ENCODE measurements around the gene HINT3.

Gene HINT3

DNA sequence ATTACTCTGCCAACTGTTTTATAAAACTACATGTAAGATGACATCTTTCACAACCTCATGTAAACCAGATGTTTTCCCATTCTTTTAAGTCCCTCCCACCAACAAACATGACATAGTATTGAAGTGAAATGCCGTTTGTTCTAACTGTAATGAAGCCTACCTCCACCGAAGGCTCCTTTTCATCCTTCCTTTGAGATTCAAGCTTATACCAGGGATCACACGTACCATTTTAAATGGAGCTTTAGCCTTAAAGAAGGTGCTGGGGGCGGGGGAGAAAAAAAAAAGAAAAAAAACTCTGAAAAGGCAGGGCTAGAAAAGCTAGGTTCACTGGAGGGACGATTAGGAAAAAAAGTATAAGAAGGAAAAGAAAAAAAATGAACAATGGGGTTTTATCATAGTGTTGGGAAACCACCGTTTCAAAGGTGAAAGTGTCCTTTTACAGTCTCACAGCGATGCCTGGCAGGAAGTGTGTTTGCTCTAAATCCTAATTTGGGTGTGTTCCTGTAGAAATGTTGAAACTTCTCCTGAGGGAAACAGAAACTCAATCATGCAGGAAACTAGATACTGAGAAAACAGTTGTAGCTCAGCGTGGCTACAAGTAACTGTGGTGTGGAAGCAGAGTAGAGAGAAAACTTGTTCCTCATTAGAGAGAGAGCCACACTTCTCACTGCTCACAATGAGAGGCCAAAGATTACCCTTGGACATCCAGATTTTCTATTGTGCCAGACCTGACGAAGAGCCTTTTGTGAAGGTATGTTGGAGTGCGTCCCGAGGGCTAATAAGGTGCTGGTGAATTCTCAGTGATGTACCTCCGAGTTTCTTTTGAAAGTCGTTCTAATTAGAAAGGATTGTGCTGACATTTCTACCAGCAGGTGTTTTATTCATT is 37.6 kb upstream of the HINT3 start:
- H3K9ac ChIP-seq (ENCODE audit: low read depth, low read length, poor library complexity, severe bottlenecking) = peak overlapping the region; percentile 69
- H3K4me1 ChIP-seq (ENCODE audit: insufficient read depth, low read length, poor library complexity, severe bottlenecking) = peaks cover 33% of the 10 kb centered on the region
- H2AFZ ChIP-seq (ENCODE audit: low read length) = peak overlapping the region; percentile 52
- H3K79me2 ChIP-seq (ENCODE audit: insufficient read depth, low read length) = no peaks in the 10 kb centered on the region
- H3K9me2 ChIP-seq (replicated peaks; ENCODE audit: low read depth, low read length) = no peaks in the 10 kb centered on the region
- no peaks in the 10 kb centered on the region for H3K27me3 ChIP-seq (ENCODE audit: insufficient read depth, low read length, poor library complexity, severe bottlenecking)
- peak overlapping the region; percentile 71 for H3K4me3 ChIP-seq (ENCODE audit: low read length, poor library complexity, severe bottlenecking)
- TF ChIP-seq, protein P1, sequence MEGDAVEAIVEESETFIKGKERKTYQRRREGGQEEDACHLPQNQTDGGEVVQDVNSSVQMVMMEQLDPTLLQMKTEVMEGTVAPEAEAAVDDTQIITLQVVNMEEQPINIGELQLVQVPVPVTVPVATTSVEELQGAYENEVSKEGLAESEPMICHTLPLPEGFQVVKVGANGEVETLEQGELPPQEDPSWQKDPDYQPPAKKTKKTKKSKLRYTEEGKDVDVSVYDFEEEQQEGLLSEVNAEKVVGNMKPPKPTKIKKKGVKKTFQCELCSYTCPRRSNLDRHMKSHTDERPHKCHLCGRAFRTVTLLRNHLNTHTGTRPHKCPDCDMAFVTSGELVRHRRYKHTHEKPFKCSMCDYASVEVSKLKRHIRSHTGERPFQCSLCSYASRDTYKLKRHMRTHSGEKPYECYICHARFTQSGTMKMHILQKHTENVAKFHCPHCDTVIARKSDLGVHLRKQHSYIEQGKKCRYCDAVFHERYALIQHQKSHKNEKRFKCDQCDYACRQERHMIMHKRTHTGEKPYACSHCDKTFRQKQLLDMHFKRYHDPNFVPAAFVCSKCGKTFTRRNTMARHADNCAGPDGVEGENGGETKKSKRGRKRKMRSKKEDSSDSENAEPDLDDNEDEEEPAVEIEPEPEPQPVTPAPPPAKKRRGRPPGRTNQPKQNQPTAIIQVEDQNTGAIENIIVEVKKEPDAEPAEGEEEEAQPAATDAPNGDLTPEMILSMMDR (conservative IDR thresholded peaks at IDR 0.05; ENCODE audit: low read length) = no peak
- H3K36me3 ChIP-seq (ENCODE audit: insufficient read depth, low read length) = peaks cover 39% of the 10 kb centered on the region; the same call in 1 of the 2 replicates
- no peaks in the 10 kb centered on the region for H3K9me3 ChIP-seq (ENCODE audit: insufficient read depth, low read depth, low read length)
- H3K4me2 ChIP-seq (ENCODE audit: low read depth, low read length, poor library complexity, severe bottlenecking) = peak overlapping the region; percentile 89
- H4K20me1 ChIP-seq (ENCODE audit: insufficient read depth, low read length, poor library complexity, severe bottlenecking) = no peaks in the 10 kb centered on the region
- H3F3A ChIP-seq (ENCODE audit: low read depth) = peaks cover 4% of the 10 kb centered on the region; the same call in 1 of the 2 replicates

DNA sequence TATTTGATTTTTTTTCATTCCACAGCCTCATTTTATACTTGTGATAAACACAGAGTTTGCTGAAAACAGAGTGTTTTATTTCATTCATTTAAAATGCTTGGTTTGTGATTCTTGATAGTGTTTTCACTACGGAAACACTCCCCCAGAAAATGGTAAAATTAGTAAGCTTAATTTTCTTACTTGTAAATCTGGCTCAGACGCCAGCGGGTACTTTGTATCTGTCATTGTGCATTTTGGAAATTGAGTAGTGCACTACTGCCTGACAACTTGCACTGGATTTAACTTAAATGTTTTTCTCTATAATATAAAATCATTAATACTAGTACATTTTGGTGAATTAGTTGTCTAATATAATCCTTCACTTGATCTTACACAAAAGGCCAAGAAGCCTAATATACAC is 37.0 kb upstream of the HINT3 start:
- peaks cover 4% of the 10 kb centered on the region; the same call in 1 of the 2 replicates for H3F3A ChIP-seq (ENCODE audit: low read depth)
- H3K9me3 ChIP-seq (ENCODE audit: insufficient read depth, low read depth, low read length) = no peaks in the 10 kb centered on the region
- H4K20me1 ChIP-seq (ENCODE audit: insufficient read depth, low read length, poor library complexity, severe bottlenecking) = no peaks in the 10 kb centered on the region
- peak overlapping the region; percentile 69 for H3K9ac ChIP-seq (ENCODE audit: low read depth, low read length, poor library complexity, severe bottlenecking)
- H3K36me3 ChIP-seq (ENCODE audit: insufficient read depth, low read length) = peaks cover 39% of the 10 kb centered on the region; the same call in 1 of the 2 replicates
- no peaks in the 10 kb centered on the region for H3K9me2 ChIP-seq (replicated peaks; ENCODE audit: low read depth, low read length)
- TF ChIP-seq, protein P1 (conservative IDR thresholded peaks at IDR 0.05; ENCODE audit: low read length) = no peak
- TF ChIP-seq EZH2phosphoT487 (IDR thresholded peaks at IDR 0.05; ENCODE audit: borderline replicate concordance) = no peak
- no peaks in the 10 kb centered on the region for H3K27me3 ChIP-seq (ENCODE audit: insufficient read depth, low read length, poor library complexity, severe bottlenecking)
- H3K4me3 ChIP-seq (ENCODE audit: low read length, poor library complexity, severe bottlenecking) = peak overlapping the region; percentile 71
- no peaks in the 10 kb centered on the region for H3K79me2 ChIP-seq (ENCODE audit: insufficient read depth, low read length)
- peak overlapping the region; percentile 52; the same call in 1 of the 2 replicates for H2AFZ ChIP-seq (ENCODE audit: low read length)
- H3K4me2 ChIP-seq (ENCODE audit: low read depth, low read length, poor library complexity, severe bottlenecking) = peak overlapping the region; percentile 89
- H3K4me1 ChIP-seq (ENCODE audit: insufficient read depth, low read length, poor library complexity, severe bottlenecking) = peaks cover 40% of the 10 kb centered on the region

DNA sequence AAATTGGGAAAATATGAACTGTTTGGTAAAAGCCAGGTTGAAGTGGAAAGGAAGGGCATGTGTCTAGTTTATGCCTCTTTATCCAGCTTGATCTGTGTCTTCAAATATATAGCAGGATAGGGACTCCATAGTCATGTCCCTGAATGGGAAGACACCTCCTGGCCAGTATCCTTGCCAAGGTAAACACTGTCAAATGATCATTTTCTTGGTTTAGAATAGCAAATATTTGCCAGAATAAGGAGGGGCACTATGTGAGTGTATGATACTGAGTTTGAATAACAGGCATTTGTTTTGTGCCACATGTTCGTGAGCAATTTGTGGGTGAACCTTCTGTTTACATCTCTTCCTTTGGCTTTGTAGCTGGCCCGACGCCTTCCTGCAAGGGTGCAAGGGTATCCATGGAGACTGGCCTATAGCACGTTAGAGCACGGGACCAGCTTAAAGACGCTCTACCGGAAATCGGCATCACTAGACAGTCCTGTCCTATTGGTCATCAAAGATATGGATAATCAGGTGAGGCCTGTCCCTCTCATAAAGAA is 34.2 kb upstream of the HINT3 start:
- Histone ChIP-seq H3K4me1 (ENCODE audit: insufficient read depth, low read length, poor library complexity, severe bottlenecking) (peaks cover 48% of the 10 kb centered on the region), H3K27me3 (ENCODE audit: insufficient read depth, low read length, poor library complexity, severe bottlenecking) (no peaks in the 10 kb centered on the region)
- TF ChIP-seq EZH2phosphoT487 (IDR thresholded peaks at IDR 0.05; ENCODE audit: borderline replicate concordance) = no peak
- TF ChIP-seq, protein P1 (conservative IDR thresholded peaks at IDR 0.05; ENCODE audit: low read length) = no peak

More for the DNA sequence above, 34.2 kb upstream of the HINT3 start:
- peaks cover 4% of the 10 kb centered on the region; the same call in 1 of the 2 replicates for H3F3A ChIP-seq (ENCODE audit: low read depth)
- no peaks in the 10 kb centered on the region for H3K9me2 ChIP-seq (replicated peaks; ENCODE audit: low read depth, low read length)
- H3K9me3 ChIP-seq (ENCODE audit: insufficient read depth, low read depth, low read length) = no peaks in the 10 kb centered on the region
- no peak overlapping the region for H2AFZ ChIP-seq (ENCODE audit: low read length)
- peaks cover 31% of the 10 kb centered on the region; the same call in 1 of the 2 replicates for H3K36me3 ChIP-seq (ENCODE audit: insufficient read depth, low read length)
- H3K4me2 ChIP-seq (ENCODE audit: low read depth, low read length, poor library complexity, severe bottlenecking) = no peak overlapping the region
- no peak overlapping the region for H3K9ac ChIP-seq (ENCODE audit: low read depth, low read length, poor library complexity, severe bottlenecking)
- no peak overlapping the region for H3K4me3 ChIP-seq (ENCODE audit: low read length, poor library complexity, severe bottlenecking)
- no peaks in the 10 kb centered on the region for H4K20me1 ChIP-seq (ENCODE audit: insufficient read depth, low read length, poor library complexity, severe bottlenecking)
- H3K79me2 ChIP-seq (ENCODE audit: insufficient read depth, low read length) = no peaks in the 10 kb centered on the region
